GM20431 (cell line): Measurements from ENCODE around the gene OR1F1.
"Not testable (repeated sequence)": the region's sequence is repeated elsewhere in the genome, so short reads cannot be mapped to it uniquely, and the experiment has no call there.

Source experiments
- in situ Hi-C: fragments of 300-500 bp; cut with MseI, MboI; formaldehyde crosslinking; loops from one replicate; pipeline ENCODE4 v1.15.0; 2020; ENCODE audit warnings: low sequenced_read_pairs; ENCODE audit not compliant: unreplicated experiment

Gene OR1F1

DNA sequence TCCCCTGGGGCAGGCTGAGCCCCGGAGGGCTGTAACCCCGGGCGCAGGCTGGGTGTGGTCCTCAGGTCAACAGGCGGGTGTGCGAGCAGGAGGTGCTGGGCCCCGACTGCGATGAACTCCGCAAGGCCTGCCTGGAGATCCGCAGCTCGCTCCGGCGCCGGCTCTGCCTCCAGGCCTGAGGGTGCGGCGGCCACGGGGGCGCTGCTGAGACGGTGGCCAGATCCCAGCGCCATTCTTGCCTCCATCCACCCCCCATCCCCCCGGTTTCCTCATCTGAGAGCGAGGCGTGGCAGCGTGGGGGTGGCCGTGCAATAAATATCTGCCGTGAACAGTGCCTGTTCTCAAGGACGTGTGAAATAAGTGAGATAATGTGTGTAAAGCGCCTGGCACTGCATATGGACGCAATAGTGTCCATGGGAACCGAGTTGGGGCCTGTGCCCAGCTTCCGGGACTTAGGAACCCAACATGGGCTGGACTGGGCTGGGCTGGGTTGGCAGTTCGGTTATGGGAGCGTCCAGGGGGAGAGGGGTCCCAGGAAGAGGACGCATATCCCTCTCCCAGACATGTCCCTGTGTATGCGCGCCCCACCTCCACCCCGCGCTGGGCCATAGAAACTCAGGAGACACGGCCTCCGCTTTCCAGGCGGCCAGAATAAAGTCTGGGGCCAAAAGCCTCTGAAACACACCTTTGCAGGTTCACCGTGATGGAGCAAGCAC, 38.2 kb upstream of the OR1F1 start:
- in situ Hi-C loops = no loop called here

DNA sequence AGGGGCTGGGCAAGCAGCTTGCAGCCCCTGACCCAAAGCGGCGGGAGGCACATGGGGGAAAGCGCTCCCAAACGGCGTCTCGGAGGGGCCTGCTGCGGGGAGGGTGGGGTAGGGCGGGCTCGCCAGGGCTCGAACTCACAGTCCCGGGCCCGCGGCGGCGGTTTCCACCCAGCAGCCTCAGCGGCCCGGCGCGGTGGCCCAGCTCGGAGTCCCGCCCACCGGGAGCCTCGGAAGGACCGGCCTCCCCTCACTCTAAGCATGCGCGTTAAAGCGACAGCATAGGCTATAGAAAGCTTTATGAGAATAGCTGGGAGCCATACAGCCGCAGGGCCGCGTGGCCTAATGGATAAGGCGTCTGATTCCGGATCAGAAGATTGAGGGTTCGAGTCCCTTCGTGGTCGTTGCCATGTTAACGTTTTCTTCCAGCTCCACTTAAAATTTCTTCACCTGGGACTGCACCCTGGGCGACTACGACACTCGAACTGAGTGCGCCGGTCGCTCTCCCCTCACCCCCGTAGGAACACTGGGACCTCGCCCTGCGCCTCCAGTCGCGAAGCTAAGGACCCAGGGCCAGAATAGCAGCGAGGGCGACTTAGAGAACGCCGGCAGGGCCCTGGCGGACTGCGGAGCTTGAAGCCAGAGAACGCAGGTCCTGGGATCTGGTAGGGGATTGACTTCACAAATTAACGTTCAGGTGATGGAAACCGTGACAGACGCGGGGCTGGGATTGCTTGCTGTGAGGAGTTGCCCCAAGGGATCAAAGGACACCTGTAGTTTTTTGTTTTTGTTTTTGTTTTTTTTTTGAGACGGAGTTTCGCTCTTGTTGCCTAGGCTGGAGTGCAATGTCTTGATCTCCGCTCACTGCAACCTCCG, 37.4 kb upstream of the OR1F1 start:
- in situ Hi-C loops = no loop called here

DNA sequence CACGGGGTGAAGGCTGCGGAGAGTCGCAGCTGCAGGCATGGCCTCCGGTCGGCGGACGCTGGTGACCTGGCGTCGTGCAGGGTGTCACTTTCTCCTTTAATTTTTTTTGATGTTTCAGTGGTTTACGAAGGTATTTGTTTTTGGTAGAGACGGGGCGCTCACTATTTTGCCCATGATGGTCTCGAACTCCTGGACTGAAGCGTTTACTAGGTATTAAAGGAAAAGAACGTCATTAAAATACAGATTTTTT, 36.1 kb upstream of the OR1F1 start:
- in situ Hi-C loops = no loop called here

DNA sequence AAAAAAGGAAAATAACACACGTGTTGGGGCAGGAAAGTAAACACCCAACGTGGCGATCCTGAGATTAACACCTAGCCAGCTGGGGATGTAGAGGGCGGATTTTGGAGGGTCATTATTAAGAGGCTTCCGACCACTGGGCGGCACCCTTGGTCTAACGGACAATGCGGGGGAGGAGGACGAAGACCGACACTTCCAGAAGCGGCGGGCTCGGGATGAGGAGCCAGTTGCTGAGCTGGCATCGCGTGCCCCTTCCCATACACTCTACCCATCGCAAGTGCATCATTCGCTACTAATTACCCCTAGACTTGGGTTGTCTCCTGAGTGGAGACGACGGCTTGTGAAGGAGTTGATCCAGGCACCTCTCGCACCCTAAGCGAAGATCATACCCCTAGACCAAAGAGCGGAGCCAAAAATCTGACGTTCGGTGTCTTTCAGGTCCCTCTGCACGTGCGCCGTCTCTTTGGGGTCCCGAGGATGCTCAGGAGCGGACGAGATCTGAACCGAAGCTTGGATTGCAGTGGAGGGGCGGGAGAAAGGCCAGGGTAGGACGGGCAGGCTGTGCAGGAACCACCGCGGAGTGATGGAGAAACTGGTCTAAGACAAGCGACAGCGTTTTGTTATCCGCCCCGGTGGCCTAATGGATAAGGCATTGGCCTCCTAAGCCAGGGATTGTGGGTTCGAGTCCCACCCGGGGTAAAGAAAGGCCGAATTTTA, 35.6 kb upstream of the OR1F1 start:
- in situ Hi-C loops = no loop called here

DNA sequence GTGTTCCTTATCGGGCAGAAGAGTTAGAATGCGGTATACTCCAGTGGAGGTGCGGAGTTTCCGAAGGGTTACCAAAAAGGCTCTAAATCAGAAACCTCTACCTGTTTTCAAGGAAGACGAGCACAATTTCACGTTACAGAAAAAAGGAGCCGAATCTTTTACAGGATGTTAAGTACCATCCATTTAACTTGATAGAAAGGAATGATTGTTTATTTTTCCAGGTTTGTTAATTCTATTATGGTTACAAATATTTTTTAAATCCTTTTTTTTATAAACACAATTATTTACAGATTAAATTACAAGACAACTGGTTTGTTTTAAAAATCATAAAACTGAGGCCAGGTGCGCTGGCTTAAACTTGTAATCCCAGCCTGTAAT, 35.0 kb upstream of the OR1F1 start:
- in situ Hi-C loops = no loop called here

DNA sequence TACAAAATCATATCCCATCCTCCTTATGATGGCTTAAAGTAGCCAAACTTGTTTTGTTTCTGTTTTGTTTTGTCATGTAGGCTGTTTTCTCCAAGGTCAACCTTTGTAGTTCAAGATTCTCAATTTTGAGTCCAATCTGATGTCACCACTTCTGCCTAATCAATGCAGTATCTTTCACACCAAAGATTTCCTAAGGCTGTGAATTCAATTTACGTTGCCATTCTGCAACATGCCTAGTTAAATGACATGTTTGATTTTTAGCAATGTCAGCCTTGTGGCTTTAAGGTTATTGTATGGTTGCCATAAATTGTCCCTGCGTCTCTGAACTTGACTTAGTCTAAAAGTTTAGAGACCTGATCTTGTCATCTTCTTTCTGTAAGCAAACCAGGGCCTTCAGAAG, 32.8 kb upstream of the OR1F1 start:
- in situ Hi-C loops = no loop called here

DNA sequence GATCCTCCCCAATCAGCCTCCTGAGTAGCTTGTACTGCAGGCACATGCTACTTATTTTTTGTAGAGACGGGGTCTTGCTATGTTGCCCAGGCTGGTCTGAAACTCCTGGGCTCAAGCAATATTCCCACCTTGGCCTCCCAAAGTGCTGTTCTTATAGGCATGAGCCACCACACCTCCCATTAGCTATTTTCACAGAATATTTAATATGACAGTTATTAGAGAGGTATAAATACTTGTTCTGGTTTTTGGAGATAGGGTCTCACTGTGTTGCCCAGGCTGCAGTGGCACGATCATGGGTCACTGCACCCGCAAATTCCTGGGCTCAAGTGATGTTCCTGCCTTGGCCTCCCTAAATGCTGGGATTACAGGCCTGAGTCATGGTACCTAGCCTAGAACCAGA, 32.0 kb upstream of the OR1F1 start:
- in situ Hi-C loops = no loop called here

DNA sequence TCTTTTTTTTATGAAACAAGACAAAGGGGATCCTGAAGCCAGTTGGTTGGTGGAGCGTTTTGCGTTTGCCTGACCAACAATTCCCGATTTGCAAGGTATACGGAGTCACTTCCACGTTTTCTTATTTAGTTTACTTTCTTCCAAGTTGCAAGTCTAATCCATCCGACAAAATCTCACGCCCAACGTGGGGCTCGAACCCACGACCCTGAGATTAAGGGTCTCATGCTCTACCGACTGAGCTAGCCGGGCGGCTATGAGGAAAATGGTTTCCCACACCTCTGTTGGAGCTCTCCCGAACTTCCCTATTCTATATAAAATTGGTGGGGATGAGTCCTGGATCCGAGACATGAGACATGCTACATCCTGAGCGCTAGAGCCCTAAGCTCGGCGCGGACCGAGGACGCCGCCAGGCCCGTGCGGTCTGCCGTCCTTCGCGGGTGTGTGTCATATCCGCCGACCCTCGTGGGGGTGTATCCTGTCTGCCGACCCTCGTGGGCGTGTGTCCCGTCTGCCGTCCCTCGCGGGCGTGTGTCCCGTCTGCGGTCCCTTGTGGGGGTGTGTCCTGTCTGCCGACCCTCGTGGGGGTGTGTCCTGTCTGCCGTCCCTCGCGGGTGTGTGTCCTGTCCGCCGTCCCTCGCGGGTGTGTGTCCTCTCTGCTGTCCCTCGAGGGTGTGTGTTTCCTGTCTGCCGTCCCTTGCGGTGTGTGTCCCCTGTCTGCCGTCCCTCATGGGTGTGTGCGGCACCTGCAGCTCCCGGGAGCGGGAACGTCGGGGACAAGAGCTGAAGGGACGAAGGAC, 30.6 kb upstream of the OR1F1 start:
- in situ Hi-C loops = no loop called here

DNA sequence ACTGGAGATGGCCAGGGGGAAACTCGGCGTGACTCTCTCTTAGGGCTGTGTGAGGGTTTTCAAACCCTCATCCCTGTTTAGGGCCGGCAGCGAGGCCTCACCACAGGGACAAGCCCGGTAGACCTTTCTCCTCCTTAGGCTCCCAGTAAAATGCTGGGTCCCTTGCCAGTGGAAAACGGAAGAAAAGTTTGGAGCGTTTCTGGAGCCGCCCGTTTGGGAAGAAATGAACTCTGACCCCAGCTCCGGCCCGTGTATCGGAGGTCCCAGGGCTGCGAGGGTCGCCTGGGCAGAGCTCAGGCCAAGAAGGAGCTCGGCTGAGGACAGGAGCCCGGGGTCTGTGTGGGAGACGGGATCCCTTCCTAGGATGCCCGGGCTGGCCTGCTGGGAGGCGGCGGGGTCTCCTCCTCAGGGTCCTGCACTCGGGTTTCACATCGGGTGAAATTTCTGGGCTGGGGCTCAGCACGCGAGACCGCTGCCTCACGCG, 29.9 kb upstream of the OR1F1 start:
- in situ Hi-C loops = no loop called here

DNA sequence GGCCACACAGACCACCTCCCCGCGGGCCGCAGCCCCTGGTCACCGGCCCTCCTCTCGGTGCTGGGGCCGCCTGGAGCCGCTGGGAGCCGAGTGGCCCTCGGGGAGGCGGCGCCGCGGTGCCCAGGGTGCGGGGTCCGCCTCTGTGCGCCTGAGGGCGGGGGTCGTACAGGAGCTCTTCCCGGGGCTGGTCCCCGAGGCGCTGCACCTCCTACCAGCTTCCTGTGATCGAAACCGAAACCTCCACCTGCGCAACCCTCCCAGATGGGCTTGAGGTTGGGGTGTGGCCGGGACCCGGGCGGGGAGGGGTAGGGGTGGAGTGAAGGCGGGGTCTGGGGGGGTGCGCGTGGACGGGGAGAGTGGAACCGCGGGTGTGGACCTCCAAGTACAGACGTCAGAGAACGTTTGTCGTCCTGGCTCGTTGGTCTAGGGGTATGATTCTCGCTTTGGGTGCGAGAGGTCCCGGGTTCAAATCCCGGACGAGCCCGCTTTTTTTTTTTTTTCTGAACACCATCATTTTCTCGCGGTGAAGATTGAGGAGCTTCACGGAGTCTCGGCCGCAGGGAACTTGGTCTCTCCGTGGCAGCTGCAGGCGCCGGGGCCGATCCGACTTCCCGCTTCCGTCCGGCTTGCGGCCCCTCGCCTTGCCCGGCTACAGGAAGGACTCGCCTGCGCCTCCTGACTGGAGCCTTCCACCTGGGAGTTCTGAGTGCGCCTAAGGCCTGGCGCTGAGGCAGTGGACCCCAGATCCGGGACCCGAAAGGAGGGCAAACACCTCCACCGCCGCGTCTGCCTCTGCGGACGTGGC, 29.3 kb upstream of the OR1F1 start:
- in situ Hi-C loops = no loop called here

DNA sequence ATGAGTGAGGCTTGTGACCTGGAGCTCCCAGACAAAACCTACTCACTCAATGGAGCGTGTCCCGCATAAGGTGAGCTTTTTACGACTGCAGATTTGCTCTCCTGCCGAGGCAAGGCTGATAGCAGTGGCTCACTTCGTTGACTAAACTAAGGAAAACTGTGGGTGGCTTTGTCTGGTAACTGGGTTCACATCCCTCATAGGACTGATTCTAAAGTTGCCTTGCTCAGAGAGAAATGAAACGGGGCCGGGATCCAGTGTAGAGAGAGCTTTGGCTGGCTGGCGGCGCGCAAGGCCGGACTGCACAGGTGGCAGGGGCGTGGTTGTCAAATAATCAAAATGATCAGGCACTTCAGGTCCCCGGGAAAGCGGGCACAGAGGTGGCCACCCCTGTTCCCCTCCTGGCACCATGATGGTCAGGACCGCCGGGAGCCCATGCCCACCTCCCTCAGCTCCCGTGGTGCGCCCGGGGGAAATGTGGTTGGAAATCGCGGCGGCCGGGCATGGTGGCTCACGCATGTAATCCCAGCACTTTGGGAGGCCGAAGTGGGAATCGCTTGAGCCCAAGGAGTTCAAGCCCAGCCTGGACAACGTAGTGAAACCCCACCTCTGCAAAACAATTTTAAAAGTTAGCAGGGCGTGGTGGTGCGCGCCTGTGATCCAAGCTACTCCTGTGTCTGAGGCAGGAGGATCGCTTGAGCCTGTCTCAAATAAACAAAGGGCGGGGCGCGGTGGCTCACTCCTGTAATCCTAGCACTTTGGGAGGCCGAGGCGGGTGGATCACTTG, 26.6 kb upstream of the OR1F1 start:
- in situ Hi-C loops = no loop called here

DNA sequence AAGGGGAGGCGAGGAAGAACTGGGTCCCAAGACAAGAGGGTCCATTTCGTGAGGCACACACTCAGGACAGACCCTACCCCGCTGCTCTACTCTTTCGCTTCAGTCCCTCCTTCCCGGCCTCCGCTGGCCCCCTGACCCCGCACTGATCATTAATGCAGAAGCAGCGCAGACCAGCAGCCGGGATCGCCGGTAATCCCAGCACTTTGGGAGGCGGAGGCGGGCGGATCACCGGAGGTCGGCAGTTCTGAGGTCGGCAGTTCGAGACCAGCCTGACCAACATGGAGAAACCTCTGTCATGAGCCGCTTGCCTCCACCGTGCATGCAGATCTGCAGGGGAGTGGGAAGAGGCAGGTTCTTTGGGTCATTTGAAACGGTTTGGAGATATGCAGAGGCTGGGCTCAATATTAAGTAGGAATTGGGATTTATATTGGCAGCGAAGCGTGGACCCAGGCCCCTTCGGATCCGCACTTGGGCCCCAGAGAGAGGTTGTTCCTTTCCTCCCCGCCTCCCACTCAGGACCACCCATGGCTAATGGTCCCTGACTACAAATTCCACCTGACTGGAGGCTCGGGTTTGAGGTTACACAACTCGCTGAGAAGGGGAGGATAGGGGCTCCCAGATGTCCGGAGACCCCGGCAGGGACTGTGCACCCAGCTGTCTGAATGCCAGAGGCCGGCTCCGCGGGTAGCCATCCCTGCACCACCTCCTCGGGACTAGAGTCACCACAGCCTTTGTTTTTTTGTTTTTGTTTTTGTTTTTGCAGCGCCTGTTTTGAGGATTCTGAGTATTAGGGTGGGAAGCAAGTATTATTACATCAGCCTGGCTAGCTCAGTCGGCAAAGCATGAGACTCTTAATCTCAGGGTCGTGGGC, 23.6 kb upstream of the OR1F1 start:
- in situ Hi-C loops = no loop called here

DNA sequence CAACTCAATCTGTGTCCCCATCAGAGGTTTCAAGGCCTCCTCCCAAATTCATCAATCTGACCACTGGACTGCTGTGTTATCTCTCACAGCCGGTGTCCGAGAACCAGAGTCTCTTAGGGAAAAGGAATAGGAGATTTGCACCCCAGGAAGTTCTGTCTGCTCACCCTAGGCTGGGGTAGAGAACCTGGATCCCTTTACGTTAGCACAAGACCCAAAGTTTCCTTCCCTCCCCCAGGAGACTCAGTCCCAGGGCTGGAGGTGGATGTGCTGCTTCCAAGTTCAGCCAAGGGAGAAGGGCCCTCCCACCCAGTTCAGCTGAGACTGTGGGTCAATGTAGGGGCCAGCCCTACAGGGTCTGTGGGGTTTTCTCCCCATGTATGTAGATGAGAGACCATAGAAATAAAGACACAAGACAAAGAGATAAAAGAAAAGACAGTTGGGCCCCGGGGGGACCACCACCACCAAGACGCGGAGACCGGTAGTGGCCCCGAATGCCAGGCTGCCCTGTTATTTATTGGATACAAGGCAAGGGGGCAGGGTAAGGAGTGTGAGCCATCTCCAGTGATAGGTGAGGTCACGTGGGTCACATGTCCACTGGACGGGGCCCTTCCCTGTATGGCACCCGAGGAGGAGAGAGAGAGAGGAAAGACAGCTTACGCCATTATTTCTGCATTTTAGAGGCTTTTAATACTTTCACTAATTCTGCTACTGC, 22.7 kb upstream of the OR1F1 start:
- in situ Hi-C loops = no loop called here

DNA sequence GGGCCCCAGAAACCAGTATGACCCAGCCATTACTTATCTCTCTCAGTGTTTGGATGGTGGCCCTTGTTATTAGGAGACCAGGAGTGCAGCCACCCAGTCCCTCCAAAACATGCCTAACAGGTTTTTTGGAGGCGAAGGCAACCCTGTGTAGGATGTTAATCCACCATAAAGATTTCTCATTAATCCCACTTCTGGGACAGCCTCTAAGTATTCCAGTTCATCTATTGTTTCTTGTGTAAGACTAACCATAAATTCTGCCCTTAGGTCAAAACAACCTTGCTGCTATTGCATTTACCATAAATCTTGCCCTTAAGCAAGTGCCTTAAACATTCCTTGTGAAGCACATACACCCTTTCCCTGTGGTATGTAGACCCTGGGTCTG, 21.5 kb upstream of the OR1F1 start:
- in situ Hi-C loops = no loop called here

DNA sequence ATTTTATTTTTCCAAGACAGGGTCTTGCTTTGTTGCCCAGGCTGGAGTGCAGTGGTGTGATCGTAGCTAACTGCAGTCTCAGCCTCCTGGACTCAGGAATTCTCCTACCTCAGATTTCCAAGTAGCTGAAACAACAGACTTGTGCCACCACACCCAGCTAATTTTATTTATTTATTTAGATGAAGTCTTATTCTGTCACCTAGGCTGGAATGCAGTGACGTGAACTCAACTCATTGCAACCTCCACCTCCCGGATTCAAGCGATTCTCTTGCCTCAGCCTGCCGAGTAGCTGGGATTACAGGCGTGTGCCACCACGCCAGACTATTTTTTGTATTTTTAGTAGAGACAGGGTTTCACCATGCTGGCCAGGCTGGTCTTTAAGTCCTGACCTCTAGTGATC, 19.3 kb upstream of the OR1F1 start:
- in situ Hi-C loops = not testable (repeated sequence)

DNA sequence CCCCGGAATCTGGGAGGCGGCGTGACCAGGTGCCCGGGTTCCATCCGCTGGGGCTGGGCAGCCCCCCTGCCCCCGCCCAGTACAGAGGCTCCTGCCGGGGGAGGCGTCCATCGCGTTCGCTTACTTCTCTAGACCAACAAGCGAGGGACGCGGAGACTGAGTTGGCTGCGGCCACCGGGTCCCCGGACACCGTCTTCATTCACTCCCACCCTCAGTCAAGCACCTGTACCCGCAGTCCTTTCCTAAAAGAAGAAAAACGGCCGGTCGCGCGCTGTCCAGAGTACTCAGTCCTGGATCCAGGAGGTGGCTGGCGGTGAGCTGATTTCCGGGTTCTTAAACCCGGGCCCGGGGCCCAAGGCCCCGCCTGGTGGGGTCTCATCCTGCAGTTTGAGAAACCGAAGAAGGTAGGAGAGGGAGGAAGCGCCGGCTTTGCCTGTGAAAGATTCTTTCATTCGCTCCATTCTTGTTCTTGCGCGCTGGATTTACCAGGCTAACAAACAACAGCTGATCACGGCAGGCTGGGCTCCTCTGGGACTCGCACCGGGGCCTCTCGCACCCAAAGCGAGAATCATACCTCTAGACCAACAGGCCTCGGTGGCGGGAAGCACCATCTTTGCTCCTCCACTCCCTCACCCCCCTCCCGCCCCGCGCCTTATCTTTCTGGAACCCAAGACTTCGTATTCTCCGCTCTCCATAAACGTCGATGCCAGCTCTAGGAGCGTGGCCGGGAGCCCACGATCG, 17.4 kb upstream of the OR1F1 start:
- in situ Hi-C loops = no loop called here
